ENCODE results near the gene RNF157. TPM values are rescaled to one million over a fixed set of nuclear protein-coding genes. Genes with fewer than 3 reads are reported as not detected.

Gene RNF157
- total and polyA plus RNA-seq, 12 donors = 2.3 to 6.1 (median 4.5) TPM

- intact Hi-C loops (cut with DNase I) = loop anchor here in 1 of 2 donors (10.0 kb wide), 1 partner anchor 159 kb away; no protein-coding TSS in a partner anchor
- DNase-seq = no peak
- WGBS, 4 donors = 93 to 95% (median 93%) methylated on average over 11 of the region's 11 CpGs
- H3K27ac ChIP-seq = no peak overlapping the region
- no peaks in the 10 kb centered on the region for H3K9me3 ChIP-seq (replicated peaks in 1 of 3)
- H3K36me3 ChIP-seq (replicated peaks in 1 of 2) = no peaks in the 10 kb centered on the region
- no peaks in the 10 kb centered on the region for H3K27me3 ChIP-seq
- TF ChIP-seq CTCF (IDR thresholded peaks at IDR 0.05) (no peak), POLR2A (IDR thresholded peaks at IDR 0.05) (no peak)
- H3K4me1 ChIP-seq (replicated peaks in 1 of 2) = no peaks in the 10 kb centered on the region
- H3K4me3 ChIP-seq = no peak overlapping the region
These were observed 66.8 kb downstream of the RNF157 start for GRCh38 chr17:76173474-76173873.

GRCh38 chr17:76171706-76172105 lies 68.6 kb downstream of the RNF157 start:
- H3K36me3 ChIP-seq (replicated peaks in 1 of 2) = no peaks in the 10 kb centered on the region
- TF ChIP-seq POLR2A (IDR thresholded peaks at IDR 0.05) (no peak), CTCF (IDR thresholded peaks at IDR 0.05) (no peak)
- H3K9me3 ChIP-seq (replicated peaks in 1 of 3) = no peaks in the 10 kb centered on the region
- H3K4me1 ChIP-seq (replicated peaks in 1 of 2) = no peaks in the 10 kb centered on the region
- no peak overlapping the region for H3K4me3 ChIP-seq
- intact Hi-C loops (cut with DNase I) = loop anchor here in 1 of 2 donors (10.0 kb wide), 1 partner anchor 157 kb away; no protein-coding TSS in a partner anchor
- DNase-seq = no peak
- 78 to 88% (median 85%) methylated on average over 3 to 4 of the region's 4 CpGs for WGBS, 4 donors
- no peaks in the 10 kb centered on the region for H3K27me3 ChIP-seq
- no peak overlapping the region for H3K27ac ChIP-seq

- WGBS, 4 donors = 59 to 100% (median 74%) methylated on average over 1 of the region's 1 CpG; no CpG with 5 or more reads in 1 of the 4 donors
- intact Hi-C loops (cut with DNase I) = loop anchor here in 1 of 2 donors (10.0 kb wide), 1 partner anchor 155 kb away; no protein-coding TSS in a partner anchor
- Histone ChIP-seq H3K27me3 (no peaks in the 10 kb centered on the region), H3K4me3 (no peak overlapping the region), H3K9me3 (replicated peaks in 1 of 3) (no peaks in the 10 kb centered on the region), H3K4me1 (replicated peaks in 1 of 2) (no peaks in the 10 kb centered on the region), H3K27ac (no peak overlapping the region), H3K36me3 (replicated peaks in 1 of 2) (no peaks in the 10 kb centered on the region)
- TF ChIP-seq POLR2A (IDR thresholded peaks at IDR 0.05) = no peak
- no peak for TF ChIP-seq CTCF (IDR thresholded peaks at IDR 0.05)
- DNase-seq = no peak
These were observed 70.2 kb downstream of the RNF157 start for GRCh38 chr17:76170114-76170513.

- H3K27me3 ChIP-seq = no peaks in the 10 kb centered on the region
- 86 to 96% (median 92%) methylated on average over 10 of the region's 10 CpGs for WGBS, 4 donors
- no peaks in the 10 kb centered on the region for H3K9me3 ChIP-seq (replicated peaks in 1 of 3)
- no peak for DNase-seq
- H3K27ac ChIP-seq = no peak overlapping the region
- no peaks in the 10 kb centered on the region for H3K36me3 ChIP-seq (replicated peaks in 1 of 2)
- no peak overlapping the region for H3K4me3 ChIP-seq
- no peaks in the 10 kb centered on the region for H3K4me1 ChIP-seq (replicated peaks in 1 of 2)
- TF ChIP-seq POLR2A (IDR thresholded peaks at IDR 0.05) = no peak
- TF ChIP-seq CTCF (IDR thresholded peaks at IDR 0.05) = no peak
- intact Hi-C loops (cut with DNase I) = no loop called here
These were observed 73.4 kb downstream of the RNF157 start for GRCh38 chr17:76166906-76167305.

Measured in adrenal gland (tissue), 12 donors.